GM06990 (cell line): Measurements from ENCODE around the gene KCTD19.

Source experiments
- DNase-seq: peaks from one replicate; pipeline ENCODE4 v3.0.0-alpha.2; 2011; ENCODE audit not compliant: insufficient read length; ENCODE audit errors: extremely low read depth
- H3K27me3 ChIP-seq: replicated peaks from 2 replicates; pipeline ENCODE4 v1.6.0; 2011; ENCODE audit warnings: low read length; ENCODE audit not compliant: control insufficient read depth, insufficient read depth
- H3K36me3 ChIP-seq: 2 replicates; pipeline ENCODE4 v1.5.1; 2011; ENCODE audit warnings: low read length; ENCODE audit not compliant: control insufficient read depth, insufficient read depth
- H3K4me3 ChIP-seq: replicated peaks from 2 replicates; pipeline ENCODE4 v1.5.1; 2011; ENCODE audit warnings: low read depth, mild to moderate bottlenecking, control low read depth, low read length
- CTCF ChIP-seq: IDR thresholded peaks from 2 replicates; pipeline ENCODE4 v1.5.1; 2011; ENCODE audit warnings: low read length, control low read depth, mild to moderate bottlenecking, inconsistent platforms; ENCODE audit not compliant: insufficient read depth, poor library complexity, severe bottlenecking

KCTD19 gene

GRCh38 chr16:67302076-67302475, 24.5 kb downstream of the KCTD19 start:
- H3K27me3 ChIP-seq: no peaks in the 10 kb centered on the region; the same call in 1 of the 2 replicates
- H3K36me3 ChIP-seq: no peaks in the 10 kb centered on the region
- no peak for TF ChIP-seq CTCF
- H3K4me3 ChIP-seq: no peak overlapping the region
- DNase-seq: no peak

- Histone ChIP-seq H3K27me3 (peaks cover 1% of the 10 kb centered on the region; the same call in 1 of the 2 replicates), H3K4me3 (no peak overlapping the region), H3K36me3 (no peaks in the 10 kb centered on the region)
- no peak for DNase-seq
- no peak for TF ChIP-seq CTCF
These were observed 25.3 kb downstream of the KCTD19 start for GRCh38 chr16:67301080-67301782.

GRCh38 chr16:67299269-67299668, 27.3 kb downstream of the KCTD19 start:
- no peak for TF ChIP-seq CTCF
- no peak for DNase-seq
- no peaks in the 10 kb centered on the region for H3K36me3 ChIP-seq
- H3K27me3 ChIP-seq: peaks cover 2% of the 10 kb centered on the region
- no peak overlapping the region for H3K4me3 ChIP-seq

GRCh38 chr16:67298277-67298676, 28.3 kb downstream of the KCTD19 start:
- Histone ChIP-seq H3K36me3 (no peaks in the 10 kb centered on the region), H3K27me3 (peaks cover 2% of the 10 kb centered on the region), H3K4me3 (no peak overlapping the region)
- DNase-seq: no peak
- no peak for TF ChIP-seq CTCF

- TF ChIP-seq CTCF: no peak
- no peak for DNase-seq
These were observed 30.1 kb downstream of the KCTD19 start for GRCh38 chr16:67296420-67296819.

More at GRCh38 chr16:67296420-67296819, 30.1 kb downstream of the KCTD19 start:
- H3K27me3 ChIP-seq: peaks cover 2% of the 10 kb centered on the region
- no peaks in the 10 kb centered on the region for H3K36me3 ChIP-seq
- no peak overlapping the region for H3K4me3 ChIP-seq
